NB4 (cell line): ENCODE measurements around the gene ANKH.

ENCODE experiments used
- POLR2A ChIP-seq: IDR thresholded peaks from 2 replicates; pipeline ENCODE4 v1.6.1; 2011; ENCODE audit warnings: mild to moderate bottlenecking; ENCODE audit not compliant: insufficient read length; ENCODE audit errors: extremely low read depth
- TF ChIP-seq, protein P1 (sequence below): IDR thresholded peaks from one replicate; pipeline ENCODE4 v1.5.1; 2012; ENCODE audit warnings: low read depth, low read length
- TF ChIP-seq, protein P2 (sequence below): IDR thresholded peaks from 2 replicates; pipeline ENCODE4 v1.6.1; 2011; ENCODE audit warnings: low read depth, low read length

DNA sequence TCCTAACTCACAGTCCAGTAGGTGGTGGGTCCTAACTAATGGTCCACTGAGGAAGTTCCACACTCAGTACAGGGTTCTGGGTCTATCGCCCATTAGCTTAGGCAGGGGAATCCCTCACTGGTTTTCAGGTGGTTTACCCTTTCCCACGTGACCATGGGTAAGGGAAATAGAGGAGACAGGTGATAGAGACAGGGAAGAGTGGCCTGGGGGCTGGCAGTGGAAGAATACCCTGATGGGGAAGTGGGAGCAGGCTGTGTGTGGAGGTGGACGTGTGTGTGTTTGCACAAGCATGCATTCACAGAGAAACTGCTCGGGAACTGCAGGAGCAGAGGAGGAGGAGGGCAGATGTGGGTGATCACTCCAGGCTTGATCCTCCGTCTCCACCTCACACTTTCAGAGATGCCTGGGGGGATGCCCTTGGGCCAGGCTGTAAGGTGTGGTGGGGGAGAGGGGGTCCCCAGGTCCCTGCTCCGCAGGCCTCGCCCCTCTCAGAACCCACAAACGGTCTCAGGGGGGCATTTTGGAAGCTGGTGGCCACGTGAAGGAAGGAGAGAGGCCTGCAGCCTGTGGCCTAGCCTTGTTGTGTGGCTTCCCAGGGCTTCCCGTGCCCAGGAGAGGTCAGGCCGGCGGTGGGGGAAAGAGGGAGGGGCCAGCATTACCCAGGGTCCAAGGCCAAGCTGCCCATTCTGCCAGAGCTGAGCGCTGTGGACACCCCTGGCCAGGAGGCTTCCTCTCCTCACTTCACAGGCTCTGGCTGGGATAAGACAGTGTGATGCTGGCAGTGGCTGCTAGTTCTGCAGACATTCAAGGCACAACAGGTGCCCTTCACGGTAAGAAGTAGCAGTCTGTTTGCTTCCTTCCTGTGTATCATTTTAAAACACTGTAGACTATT is 127.0 kb downstream of the ANKH start:
- TF ChIP-seq, protein P1, sequence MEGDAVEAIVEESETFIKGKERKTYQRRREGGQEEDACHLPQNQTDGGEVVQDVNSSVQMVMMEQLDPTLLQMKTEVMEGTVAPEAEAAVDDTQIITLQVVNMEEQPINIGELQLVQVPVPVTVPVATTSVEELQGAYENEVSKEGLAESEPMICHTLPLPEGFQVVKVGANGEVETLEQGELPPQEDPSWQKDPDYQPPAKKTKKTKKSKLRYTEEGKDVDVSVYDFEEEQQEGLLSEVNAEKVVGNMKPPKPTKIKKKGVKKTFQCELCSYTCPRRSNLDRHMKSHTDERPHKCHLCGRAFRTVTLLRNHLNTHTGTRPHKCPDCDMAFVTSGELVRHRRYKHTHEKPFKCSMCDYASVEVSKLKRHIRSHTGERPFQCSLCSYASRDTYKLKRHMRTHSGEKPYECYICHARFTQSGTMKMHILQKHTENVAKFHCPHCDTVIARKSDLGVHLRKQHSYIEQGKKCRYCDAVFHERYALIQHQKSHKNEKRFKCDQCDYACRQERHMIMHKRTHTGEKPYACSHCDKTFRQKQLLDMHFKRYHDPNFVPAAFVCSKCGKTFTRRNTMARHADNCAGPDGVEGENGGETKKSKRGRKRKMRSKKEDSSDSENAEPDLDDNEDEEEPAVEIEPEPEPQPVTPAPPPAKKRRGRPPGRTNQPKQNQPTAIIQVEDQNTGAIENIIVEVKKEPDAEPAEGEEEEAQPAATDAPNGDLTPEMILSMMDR: no peak
- no peak for TF ChIP-seq POLR2A
- TF ChIP-seq, protein P2, sequence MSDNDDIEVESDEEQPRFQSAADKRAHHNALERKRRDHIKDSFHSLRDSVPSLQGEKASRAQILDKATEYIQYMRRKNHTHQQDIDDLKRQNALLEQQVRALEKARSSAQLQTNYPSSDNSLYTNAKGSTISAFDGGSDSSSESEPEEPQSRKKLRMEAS: no peak
